HUDEP-2 (cell line): ENCODE measurements around the gene PTPRK.
"Not testable (repeated sequence)": the region's sequence is repeated elsewhere in the genome, so short reads cannot be mapped to it uniquely, and the experiment has no call there.

ENCODE experiments used
- DNase-seq, 76 experiments: peaks; one replicate each; lab custom pipeline; 2025; ENCODE audit not compliant: unreplicated experiment in 76 of 76; lab: John Stamatoyannopoulos, UW

The PTPRK gene

GRCh38 chr6:128452713-128453112 lies 67.7 kb downstream of the PTPRK start:
- no peak for DNase-seq

GRCh38 chr6:128446497-128446896 lies 73.9 kb downstream of the PTPRK start:
- no peak for DNase-seq

GRCh38 chr6:128443553-128443952 lies 76.8 kb downstream of the PTPRK start:
- no peak for DNase-seq

- DNase-seq: no peak
Measured at GRCh38 chr6:128439627-128440026, 80.8 kb downstream of the PTPRK start.

GRCh38 chr6:128438393-128438792 lies 82.0 kb downstream of the PTPRK start:
- no peak for DNase-seq

- no peak for DNase-seq
Measured at GRCh38 chr6:128437685-128438084, 82.7 kb downstream of the PTPRK start.

GRCh38 chr6:128434752-128435151 lies 85.6 kb downstream of the PTPRK start:
- DNase-seq: not testable (repeated sequence)

GRCh38 chr6:128432394-128432793 lies 88.0 kb downstream of the PTPRK start:
- no peak for DNase-seq

GRCh38 chr6:128427139-128427538 lies 93.3 kb downstream of the PTPRK start:
- DNase-seq: no peak

GRCh38 chr6:128425856-128426255 lies 94.5 kb downstream of the PTPRK start:
- no peak for DNase-seq

GRCh38 chr6:128422871-128423270 lies 97.5 kb downstream of the PTPRK start:
- DNase-seq: no peak

- no peak for DNase-seq
Measured at GRCh38 chr6:128422200-128422599, 98.2 kb downstream of the PTPRK start.

- no peak for DNase-seq
Measured at GRCh38 chr6:128421788-128422187, 98.6 kb downstream of the PTPRK start.

GRCh38 chr6:128417698-128418097 lies 102.7 kb downstream of the PTPRK start:
- DNase-seq: no peak

- DNase-seq: no peak
Measured at GRCh38 chr6:128415387-128415786, 105.0 kb downstream of the PTPRK start.

- no peak for DNase-seq
Measured at GRCh38 chr6:128414943-128415342, 105.5 kb downstream of the PTPRK start.

GRCh38 chr6:128413291-128413690 lies 107.1 kb downstream of the PTPRK start:
- no peak for DNase-seq

- no peak for DNase-seq
Measured at GRCh38 chr6:128412680-128413079, 107.7 kb downstream of the PTPRK start.

- DNase-seq: no peak
Measured at GRCh38 chr6:128410584-128410983, 109.8 kb downstream of the PTPRK start.

GRCh38 chr6:128409003-128409402 lies 111.4 kb downstream of the PTPRK start:
- DNase-seq: no peak

- no peak for DNase-seq
Measured at GRCh38 chr6:128406453-128406852, 113.9 kb downstream of the PTPRK start.

GRCh38 chr6:128403618-128404444 lies 116.6 kb downstream of the PTPRK start:
- DNase-seq: no peak

GRCh38 chr6:128400875-128401274 lies 119.5 kb downstream of the PTPRK start:
- DNase-seq: no peak
